Loucy (cell line): ENCODE results near the gene MAPK8.
A peak's percentile ranks its signal among the peaks of the same experiment; 100 is the strongest.

Experiments
- H2AFZ ChIP-seq: fragments of 200-600 bp; sonication (generic); 2 replicates; pipeline ENCODE4 v1.6.0; 2016; ENCODE audit warnings: antibody characterized with exemption, mild to moderate bottlenecking, low read length, moderate library complexity
- H3F3A ChIP-seq: fragments of 200-600 bp; 2 replicates; pipeline ENCODE4 v1.6.0; 2016; ENCODE audit warnings: antibody characterized with exemption, low read depth, mild to moderate bottlenecking
- H3K27me3 ChIP-seq: fragments of 200-600 bp; sonication (generic); 2 replicates; pipeline ENCODE4 v1.6.1; 2014; ENCODE audit warnings: low read length, mild to moderate bottlenecking; ENCODE audit not compliant: insufficient read depth, poor library complexity, severe bottlenecking
- H3K36me3 ChIP-seq: fragments of 200-600 bp; sonication (generic); 2 replicates; pipeline ENCODE4 v1.6.1; 2016; ENCODE audit warnings: low read length; ENCODE audit not compliant: insufficient read depth
- H3K4me1 ChIP-seq: fragments of 200-600 bp; sonication (generic); 2 replicates; pipeline ENCODE4 v1.5.1; 2014; ENCODE audit warnings: low read length, mild to moderate bottlenecking; ENCODE audit not compliant: insufficient read depth, poor library complexity, severe bottlenecking
- H3K4me2 ChIP-seq: fragments of 200-600 bp; sonication (generic); 2 replicates; pipeline ENCODE4 v1.6.0; 2014; ENCODE audit warnings: antibody characterized with exemption, low read length, low read depth, mild to moderate bottlenecking; ENCODE audit not compliant: poor library complexity, severe bottlenecking
- H3K4me3 ChIP-seq: fragments of 200-600 bp; sonication (generic); 2 replicates; pipeline ENCODE4 v1.5.1; 2014; ENCODE audit warnings: low read length, mild to moderate bottlenecking, mixed read lengths; ENCODE audit not compliant: poor library complexity, severe bottlenecking
- H3K79me2 ChIP-seq: fragments of 200-600 bp; sonication (generic); 2 replicates; pipeline ENCODE4 v1.6.1; 2014; ENCODE audit warnings: low read length; ENCODE audit not compliant: insufficient read depth
- H3K9ac ChIP-seq: fragments of 200-600 bp; sonication (generic); 2 replicates; pipeline ENCODE4 v1.6.0; 2014; ENCODE audit warnings: mild to moderate bottlenecking, low read depth, low read length, moderate library complexity; ENCODE audit not compliant: poor library complexity, severe bottlenecking
- H3K9me2 ChIP-seq: fragments of 200-600 bp; sonication (generic); replicated peaks from 2 replicates; pipeline ENCODE4 v1.6.1; 2016; ENCODE audit warnings: low read depth, low read length, mixed read lengths
- H3K9me3 ChIP-seq: fragments of 200-600 bp; sonication (generic); 2 replicates; pipeline ENCODE4 v1.6.1; 2014; ENCODE audit warnings: mild to moderate bottlenecking, antibody characterized with exemption, low read length, low read depth; ENCODE audit not compliant: insufficient read depth
- H4K20me1 ChIP-seq: fragments of 200-600 bp; sonication (generic); 2 replicates; pipeline ENCODE4 v1.6.0; 2014; ENCODE audit warnings: antibody characterized with exemption, low read length, mild to moderate bottlenecking; ENCODE audit not compliant: insufficient read depth, poor library complexity, severe bottlenecking
- EZH2phosphoT487 ChIP-seq: fragments of 200-600 bp; IDR thresholded peaks from 2 replicates; pipeline ENCODE4 v1.6.1; 2018; ENCODE audit warnings: antibody characterized with exemption, mild to moderate bottlenecking, moderate library complexity, borderline replicate concordance
- TF ChIP-seq, protein P1 (sequence below): fragments of 200-600 bp; sonication (generic); conservative IDR thresholded peaks from 2 replicates; pipeline ENCODE4 v1.5.1; 2014; ENCODE audit warnings: mild to moderate bottlenecking, antibody characterized with exemption, low read length

MAPK8 gene

GRCh38 chr10:48473704-48474103 lies 167.2 kb downstream of the MAPK8 start:
- Histone ChIP-seq H3K9ac (no peak overlapping the region), H3F3A (peaks cover 3% of the 10 kb centered on the region; the same call in 1 of the 2 replicates), H3K36me3 (no peaks in the 10 kb centered on the region), H4K20me1 (no peaks in the 10 kb centered on the region), H3K9me2 (no peaks in the 10 kb centered on the region), H3K4me2 (no peak overlapping the region), H3K4me3 (no peak overlapping the region), H3K27me3 (no peaks in the 10 kb centered on the region), H2AFZ (no peak overlapping the region), H3K4me1 (peaks cover 34% of the 10 kb centered on the region), H3K79me2 (peaks cover 9% of the 10 kb centered on the region; the same call in 1 of the 2 replicates), H3K9me3 (no peaks in the 10 kb centered on the region)
- TF ChIP-seq, protein P1, sequence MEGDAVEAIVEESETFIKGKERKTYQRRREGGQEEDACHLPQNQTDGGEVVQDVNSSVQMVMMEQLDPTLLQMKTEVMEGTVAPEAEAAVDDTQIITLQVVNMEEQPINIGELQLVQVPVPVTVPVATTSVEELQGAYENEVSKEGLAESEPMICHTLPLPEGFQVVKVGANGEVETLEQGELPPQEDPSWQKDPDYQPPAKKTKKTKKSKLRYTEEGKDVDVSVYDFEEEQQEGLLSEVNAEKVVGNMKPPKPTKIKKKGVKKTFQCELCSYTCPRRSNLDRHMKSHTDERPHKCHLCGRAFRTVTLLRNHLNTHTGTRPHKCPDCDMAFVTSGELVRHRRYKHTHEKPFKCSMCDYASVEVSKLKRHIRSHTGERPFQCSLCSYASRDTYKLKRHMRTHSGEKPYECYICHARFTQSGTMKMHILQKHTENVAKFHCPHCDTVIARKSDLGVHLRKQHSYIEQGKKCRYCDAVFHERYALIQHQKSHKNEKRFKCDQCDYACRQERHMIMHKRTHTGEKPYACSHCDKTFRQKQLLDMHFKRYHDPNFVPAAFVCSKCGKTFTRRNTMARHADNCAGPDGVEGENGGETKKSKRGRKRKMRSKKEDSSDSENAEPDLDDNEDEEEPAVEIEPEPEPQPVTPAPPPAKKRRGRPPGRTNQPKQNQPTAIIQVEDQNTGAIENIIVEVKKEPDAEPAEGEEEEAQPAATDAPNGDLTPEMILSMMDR: no peak
- no peak for TF ChIP-seq EZH2phosphoT487

- Histone ChIP-seq H3K9me3 (no peaks in the 10 kb centered on the region), H3K79me2 (no peaks in the 10 kb centered on the region), H3K9ac (no peak overlapping the region), H3K9me2 (no peaks in the 10 kb centered on the region), H3K36me3 (no peaks in the 10 kb centered on the region), H3K27me3 (no peaks in the 10 kb centered on the region), H3K4me2 (no peak overlapping the region), H2AFZ (peak overlapping the region; percentile 66; the same call in 1 of the 2 replicates), H4K20me1 (no peaks in the 10 kb centered on the region), H3K4me3 (no peak overlapping the region), H3F3A (peaks cover under 1% of the 10 kb centered on the region; the same call in 1 of the 2 replicates), H3K4me1 (peaks cover 22% of the 10 kb centered on the region)
- no peak for TF ChIP-seq EZH2phosphoT487
- TF ChIP-seq, protein P1: no peak
Measured at GRCh38 chr10:48474765-48475365, 168.4 kb downstream of the MAPK8 start.

GRCh38 chr10:48475943-48476278 lies 169.4 kb downstream of the MAPK8 start:
- Histone ChIP-seq H3K4me1 (peaks cover 12% of the 10 kb centered on the region), H3K9me2 (no peaks in the 10 kb centered on the region), H3K9ac (no peak overlapping the region), H3K4me2 (no peak overlapping the region), H2AFZ (no peak overlapping the region), H3K9me3 (no peaks in the 10 kb centered on the region), H3K79me2 (no peaks in the 10 kb centered on the region), H3K4me3 (no peak overlapping the region), H3K36me3 (no peaks in the 10 kb centered on the region), H3K27me3 (no peaks in the 10 kb centered on the region), H4K20me1 (no peaks in the 10 kb centered on the region), H3F3A (no peaks in the 10 kb centered on the region)
- TF ChIP-seq, protein P1: no peak
- no peak for TF ChIP-seq EZH2phosphoT487
